GM08714 (cell line): ENCODE measurements around the gene IER3.
A peak's percentile ranks its signal among the peaks of the same experiment; 100 is the strongest.
"Not testable (repeated sequence)": the region's sequence is repeated elsewhere in the genome, so short reads cannot be mapped to it uniquely, and the experiment has no call there.

Experiments used
- H3K4me3 ChIP-seq: fragments of 200-500 bp; sonication (Bioruptor generic); 2 replicates; pipeline ENCODE4 v1.5.1; 2014; ENCODE audit warnings: mild to moderate bottlenecking, low read length, inconsistent platforms
- ZNF274 ChIP-seq: IDR thresholded peaks from 2 replicates; pipeline ENCODE4 v1.6.1; 2012; ENCODE audit warnings: mild to moderate bottlenecking, low read depth, low read length

IER3 gene

DNA sequence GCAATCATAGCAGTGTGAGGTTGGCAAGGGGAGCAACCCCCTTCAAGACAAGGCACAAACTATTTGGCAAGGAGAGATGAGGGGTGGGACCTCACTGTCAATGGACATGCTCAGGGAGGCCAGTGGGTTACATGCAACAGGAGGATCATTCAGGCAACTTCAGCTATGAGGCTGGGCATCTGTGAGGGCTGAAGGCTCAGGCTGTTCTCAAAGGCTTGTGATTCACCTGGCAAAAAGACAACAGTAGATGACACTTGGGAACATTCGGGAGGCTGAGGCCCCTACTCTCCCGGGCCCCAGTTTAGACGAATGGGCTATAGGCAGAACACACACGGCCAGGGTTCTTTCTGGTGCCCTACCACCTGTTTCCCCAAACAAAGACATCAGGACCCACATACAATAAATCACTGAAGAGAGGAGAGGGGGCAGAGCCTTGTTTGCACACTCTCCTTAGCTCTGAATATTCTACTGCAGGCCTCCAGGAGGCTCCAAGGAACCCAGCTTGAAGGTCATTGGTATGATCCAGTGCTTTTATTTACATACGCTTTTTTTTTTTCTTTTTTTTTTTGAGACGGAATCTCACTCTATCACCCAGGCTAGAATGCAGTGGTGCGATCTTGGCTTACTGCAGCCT is 16.3 kb downstream of the IER3 start:
- no peak overlapping the region for H3K4me3 ChIP-seq
- no peak for TF ChIP-seq ZNF274

DNA sequence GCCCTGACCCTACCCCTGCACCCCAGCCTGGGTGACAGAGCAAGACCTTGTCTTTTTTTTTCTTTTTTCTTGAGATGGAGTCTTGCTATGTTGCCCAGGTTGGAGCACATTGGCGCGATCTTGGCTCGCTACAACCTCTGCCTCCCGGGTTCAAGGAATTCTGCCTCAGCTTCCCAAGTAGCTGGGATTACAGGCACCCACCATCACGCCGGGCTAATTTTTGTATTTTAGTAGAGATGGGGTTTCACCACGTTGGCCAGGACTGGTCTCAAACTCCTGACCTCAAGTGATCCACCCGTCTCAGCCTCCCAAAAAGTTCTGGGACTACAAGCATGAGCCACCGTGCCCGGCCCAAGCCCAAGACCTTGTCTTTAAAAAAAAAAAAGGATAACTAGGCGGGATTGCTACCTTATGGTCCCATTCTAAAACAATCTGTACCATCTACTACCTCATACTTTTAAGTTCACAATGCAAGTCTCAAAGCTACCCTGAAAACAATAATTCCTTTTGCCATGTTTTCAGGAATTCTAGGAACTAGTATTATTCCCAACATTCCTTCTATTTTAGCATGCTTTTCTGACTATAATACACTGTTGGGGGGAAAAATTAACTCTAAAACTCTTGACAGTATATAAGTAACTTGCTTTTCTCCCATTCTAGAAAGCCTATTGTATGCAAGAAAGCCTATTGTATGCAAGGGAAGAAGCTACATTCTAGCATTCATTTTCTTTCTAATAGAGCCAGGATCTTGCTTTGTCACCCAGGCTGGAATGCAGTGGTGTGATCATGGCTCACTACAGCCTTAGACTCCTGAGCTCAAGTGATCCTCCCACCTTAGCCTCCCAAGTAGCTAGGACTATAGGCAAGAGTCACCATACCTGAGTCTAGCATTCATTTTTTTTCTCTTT is 17.6 kb downstream of the IER3 start:
- H3K4me3 ChIP-seq, result no peak overlapping the region
- no peak for TF ChIP-seq ZNF274

DNA sequence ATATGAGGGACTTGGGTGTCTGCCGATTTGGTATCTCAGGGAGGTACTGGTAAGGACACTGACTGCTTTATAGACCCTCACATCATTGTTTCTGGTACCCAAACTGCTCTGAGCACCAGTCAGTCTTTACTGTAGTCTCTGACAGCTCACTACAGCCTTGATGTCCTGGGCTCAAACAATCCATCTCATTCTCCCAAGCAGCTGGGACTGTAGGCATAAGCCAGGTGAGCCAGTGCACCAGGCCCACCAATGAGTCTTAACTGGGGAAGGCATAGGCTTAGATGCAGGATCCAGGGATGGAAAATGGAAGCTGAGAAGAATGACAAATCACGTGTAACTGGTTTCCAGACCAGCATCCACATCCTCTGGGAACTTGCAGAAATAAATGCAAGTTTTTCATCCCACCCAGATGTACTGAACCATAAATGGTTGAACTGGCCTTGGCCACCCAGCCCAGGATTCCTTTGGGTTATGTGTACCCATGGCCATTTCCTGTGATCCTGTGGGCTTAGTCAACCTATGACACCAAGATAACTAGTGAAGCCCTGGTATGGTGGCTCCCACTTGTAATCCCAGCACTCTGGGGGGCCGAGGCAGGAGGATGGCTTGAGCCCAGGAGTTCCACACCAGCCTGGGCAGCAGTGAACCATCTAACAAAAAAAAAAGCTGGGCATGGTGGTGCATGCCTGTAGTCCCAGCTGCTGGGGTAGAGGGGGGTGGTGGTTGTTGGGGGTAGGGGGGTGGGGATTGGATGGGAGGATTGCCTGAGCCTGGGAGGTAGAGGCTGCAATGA is 18.4 kb downstream of the IER3 start:
- no peak overlapping the region for H3K4me3 ChIP-seq
- TF ChIP-seq ZNF274, result no peak

DNA sequence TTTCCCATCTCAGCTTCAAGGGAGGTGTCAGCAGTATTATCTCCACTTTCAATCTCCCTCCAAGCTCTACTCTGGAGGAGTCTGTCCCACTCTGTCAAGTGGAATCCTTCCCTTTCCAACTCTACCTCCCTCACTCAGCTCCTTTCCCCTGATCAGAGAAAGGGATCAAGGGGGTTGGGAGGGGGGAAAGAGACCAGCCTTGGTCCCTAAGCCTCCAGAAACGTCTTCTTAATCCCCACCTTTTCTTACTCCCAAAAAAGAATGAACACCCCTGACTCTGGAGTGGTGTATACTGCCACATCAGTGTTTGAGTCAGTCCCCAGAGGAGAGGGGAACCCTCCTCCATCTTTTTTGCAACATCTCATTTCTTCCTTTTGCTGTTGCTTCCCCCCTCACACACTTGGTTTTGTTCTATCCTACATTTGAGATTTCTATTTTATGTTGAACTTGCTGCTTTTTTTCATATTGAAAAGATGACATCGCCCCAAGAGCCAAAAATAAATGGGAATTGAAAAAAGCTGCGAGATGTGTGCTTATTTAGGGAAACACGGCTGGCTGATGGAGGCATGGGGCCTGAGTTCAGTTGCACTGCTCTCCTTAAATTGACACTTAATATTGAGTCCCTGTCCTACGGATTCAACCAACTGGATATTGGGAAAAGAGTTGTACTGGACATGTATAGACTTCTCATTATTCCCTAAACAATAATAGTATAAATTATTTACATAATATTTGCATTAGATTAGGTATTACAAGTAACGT is 19.3 kb downstream of the IER3 start:
- H3K4me3 ChIP-seq, result no peak overlapping the region
- no peak for TF ChIP-seq ZNF274

DNA sequence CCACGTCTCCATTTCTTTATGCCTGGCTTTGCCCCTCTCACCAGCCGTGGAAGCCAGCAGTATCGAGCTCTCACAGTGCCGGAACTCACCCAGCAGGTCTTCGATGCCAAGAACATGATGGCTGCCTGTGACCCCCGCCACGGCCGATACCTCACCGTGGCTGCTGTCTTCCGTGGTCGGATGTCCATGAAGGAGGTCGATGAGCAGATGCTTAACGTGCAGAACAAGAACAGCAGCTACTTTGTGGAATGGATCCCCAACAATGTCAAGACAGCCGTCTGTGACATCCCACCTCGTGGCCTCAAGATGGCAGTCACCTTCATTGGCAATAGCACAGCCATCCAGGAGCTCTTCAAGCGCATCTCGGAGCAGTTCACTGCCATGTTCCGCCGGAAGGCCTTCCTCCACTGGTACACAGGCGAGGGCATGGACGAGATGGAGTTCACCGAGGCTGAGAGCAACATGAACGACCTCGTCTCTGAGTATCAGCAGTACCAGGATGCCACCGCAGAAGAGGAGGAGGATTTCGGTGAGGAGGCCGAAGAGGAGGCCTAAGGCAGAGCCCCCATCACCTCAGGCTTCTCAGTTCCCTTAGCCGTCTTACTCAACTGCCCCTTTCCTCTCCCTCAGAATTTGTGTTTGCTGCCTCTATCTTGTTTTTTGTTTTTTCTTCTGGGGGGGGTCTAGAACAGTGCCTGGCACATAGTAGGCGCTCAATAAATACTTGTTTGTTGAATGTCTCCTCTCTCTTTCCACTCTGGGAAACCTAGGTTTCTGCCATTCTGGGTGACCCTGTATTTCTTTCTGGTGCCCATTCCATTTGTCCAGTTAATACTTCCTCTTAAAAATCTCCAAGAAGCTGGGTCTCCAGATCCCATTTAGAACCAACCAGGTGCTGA is 20.3 kb downstream of the IER3 start:
- not testable (repeated sequence) for H3K4me3 ChIP-seq

DNA sequence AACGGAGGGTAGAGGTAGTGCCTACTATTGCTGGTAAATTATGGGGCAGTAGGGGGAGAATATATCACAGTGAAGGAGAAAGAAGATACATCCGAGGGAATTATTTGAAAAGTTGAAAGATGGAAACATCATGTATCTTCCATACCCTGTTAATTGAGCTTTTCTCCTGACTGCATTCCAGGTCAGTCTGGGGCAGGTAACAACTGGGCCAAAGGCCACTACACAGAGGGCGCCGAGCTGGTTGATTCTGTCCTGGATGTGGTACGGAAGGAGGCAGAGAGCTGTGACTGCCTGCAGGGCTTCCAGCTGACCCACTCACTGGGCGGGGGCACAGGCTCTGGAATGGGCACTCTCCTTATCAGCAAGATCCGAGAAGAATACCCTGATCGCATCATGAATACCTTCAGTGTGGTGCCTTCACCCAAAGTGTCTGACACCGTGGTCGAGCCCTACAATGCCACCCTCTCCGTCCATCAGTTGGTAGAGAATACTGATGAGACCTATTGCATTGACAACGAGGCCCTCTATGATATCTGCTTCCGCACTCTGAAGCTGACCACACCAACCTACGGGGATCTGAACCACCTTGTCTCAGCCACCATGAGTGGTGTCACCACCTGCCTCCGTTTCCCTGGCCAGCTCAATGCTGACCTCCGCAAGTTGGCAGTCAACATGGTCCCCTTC is 21.0 kb downstream of the IER3 start:
- H3K4me3 ChIP-seq, result peak overlapping the region; percentile 86; the same call in 1 of the 2 replicates

DNA sequence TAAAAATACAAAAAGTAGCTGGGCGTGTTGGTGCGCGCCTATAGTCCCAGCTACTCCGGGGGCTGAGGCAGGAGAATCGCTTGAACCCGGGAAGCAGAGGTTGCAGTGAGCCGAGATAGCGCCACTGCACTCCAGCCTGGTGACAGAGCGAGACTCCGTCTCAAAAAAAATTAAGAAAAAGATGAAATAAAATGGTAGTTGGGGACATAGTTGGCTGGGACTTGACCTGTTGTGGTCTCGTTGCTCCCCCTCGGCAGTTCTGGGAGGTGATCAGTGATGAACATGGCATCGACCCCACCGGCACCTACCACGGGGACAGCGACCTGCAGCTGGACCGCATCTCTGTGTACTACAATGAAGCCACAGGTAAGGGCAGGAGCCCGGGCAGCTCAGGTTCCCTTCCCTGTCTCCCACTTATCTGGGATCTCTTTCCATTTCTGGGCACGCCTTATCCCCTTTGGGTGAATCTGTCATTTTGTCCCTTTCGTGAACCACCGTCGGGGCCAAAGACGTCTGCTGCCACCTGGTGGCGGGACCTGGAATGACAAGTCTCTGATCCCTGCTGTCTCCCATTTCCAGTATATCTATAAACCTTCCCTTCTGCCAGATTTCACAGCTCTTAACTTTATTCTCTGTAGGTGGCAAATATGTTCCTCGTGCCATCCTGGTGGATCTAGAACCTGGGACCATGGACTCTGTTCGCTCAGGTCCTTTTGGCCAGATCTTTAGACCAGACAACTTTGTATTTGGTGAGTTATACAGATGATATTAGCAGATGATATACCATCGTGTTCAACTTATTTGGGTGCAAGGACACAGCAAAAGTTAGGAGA is 21.9 kb downstream of the IER3 start:
- no peak for TF ChIP-seq ZNF274

DNA sequence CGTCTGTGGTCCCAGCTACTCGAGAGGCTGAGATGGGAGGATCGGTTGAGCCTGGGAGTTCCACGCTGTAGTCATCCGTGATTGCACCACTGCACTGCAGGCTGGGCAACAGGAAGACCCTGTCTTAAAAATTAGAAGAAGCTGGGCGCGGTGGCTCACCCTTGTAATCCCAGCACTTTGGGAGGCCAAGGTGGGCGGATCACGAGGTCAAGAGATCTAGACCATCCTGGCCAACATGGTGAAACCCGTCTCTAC is 22.4 kb downstream of the IER3 start:
- peak overlapping the region; percentile 86 for H3K4me3 ChIP-seq

More for the DNA sequence above, 21.9 kb downstream of the IER3 start:
- peak overlapping the region; percentile 86 for H3K4me3 ChIP-seq

DNA sequence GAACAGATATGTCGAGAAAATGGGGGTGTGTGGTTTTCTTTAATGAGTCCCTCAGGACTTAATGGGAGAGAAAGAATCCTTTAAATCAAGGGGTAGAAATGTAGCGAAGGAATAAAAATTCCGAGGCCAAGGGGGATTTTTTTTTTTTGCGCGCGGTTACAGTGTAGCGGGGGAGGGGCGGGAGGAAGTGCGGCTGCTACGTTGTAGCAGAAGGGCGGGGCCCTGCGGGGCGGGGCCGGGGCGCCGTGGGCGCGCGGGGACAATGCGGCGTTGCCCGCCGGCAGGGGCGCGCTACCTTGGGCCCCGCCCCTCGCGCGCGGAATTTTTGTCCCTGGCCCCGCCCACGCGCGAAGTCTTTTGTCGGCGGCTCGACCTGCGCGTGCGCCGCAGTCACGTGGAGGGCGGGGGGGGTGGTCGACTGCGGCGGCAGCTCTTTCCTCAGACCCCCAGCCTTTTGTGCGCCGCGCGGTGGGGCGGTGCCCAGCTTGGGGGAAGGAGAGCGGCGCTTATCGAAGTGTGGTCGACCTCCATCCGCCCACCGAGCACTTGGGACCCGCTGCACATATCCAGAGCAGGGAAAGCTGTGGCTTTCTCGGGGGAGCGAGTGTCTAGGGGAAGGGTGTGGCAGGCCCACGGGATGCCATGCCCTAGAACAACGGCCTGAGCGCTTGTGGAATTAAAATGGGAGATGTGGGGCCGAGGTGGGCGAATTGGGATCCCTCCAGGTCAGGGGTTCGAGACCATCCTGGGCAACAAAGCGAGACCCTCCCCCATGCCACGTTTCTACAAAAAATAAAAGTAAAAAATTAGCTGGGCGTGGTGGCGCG is 22.9 kb downstream of the IER3 start:
- peak overlapping the region; percentile 94 for H3K4me3 ChIP-seq
- no peak for TF ChIP-seq ZNF274

DNA sequence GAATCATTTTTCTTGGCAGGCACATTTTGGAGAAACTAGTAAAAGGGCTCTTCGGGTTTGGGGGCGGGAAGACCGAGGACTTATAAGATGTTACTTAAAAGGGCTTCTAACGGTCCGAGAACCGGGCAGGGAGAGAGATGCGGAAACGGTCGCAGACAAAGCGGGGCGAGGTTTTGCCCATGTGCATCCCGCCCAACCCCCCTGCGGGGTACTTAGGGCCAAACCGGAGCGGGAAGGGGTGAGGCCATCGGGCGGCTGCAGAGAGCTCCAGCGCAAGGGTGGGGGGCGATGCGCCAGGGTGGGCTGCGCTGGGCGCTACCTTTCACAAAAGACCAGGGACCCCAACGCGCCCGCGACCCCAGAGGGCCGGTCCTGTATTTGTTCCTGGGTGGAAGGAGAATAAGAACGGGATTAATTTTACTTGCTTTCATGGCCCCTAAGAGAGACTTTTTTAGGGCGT is 23.6 kb downstream of the IER3 start:
- TF ChIP-seq ZNF274, result no peak
- peak overlapping the region; percentile 94 for H3K4me3 ChIP-seq

DNA sequence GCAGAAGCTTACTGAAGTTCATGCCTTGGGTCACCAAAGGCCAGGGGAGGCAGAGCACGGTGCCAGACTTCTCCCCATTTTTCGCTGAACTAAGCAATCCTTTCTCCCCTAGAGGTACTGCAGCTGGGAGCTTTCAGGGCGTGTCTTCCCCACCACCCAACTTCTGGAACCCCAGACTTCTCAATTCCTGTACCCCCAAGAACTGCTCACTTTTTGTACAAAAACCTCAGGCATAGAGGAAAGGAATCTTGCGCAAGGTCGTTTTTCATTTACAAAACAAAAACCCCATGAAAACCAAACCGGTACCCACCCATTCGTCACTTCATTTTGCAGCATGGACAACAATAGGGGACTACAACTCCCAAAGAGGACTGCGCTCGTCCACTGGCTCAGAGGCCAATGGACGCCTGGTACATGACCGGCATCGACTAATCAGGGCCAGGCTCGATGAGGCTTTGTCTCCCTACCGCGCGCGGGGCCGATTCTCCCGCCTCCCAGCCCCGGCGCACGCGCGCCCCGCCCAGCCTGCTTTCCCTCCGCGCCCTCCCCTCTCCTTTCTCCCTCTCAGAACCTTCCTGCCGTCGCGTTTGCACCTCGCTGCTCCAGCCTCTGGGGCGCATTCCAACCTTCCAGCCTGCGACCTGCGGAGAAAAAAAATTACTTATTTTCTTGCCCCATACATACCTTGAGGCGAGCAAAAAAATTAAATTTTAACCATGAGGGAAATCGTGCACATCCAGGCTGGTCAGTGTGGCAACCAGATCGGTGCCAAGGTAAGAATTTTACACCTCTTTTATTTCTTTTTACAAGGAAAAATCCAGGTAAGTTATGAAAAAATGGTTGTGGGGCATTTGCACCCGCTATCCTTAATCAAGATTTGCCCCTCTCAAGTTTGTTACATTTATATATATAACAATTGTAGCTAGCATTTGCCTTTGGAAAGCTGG is 24.3 kb downstream of the IER3 start, which contains the start of gene TUBB:
Gene TUBB (plus strand): TSS at position 562 of the 947 bp plus-strand sequence. CDS start 155 bp downstream, at position 717.
- no peak for TF ChIP-seq ZNF274
- peak within 1 kb of the TSS; percentile 95 for H3K4me3 ChIP-seq
